ENCODE measurements around the gene GBX1.
A peak's percentile ranks its signal among the peaks of the same experiment; 100 is the strongest.

GBX1 gene

GRCh38 chr7:151172273-151173141 is 5.0 kb upstream of the GBX1 start:
- FAIRE-seq, result peak; percentile 87

DNA sequence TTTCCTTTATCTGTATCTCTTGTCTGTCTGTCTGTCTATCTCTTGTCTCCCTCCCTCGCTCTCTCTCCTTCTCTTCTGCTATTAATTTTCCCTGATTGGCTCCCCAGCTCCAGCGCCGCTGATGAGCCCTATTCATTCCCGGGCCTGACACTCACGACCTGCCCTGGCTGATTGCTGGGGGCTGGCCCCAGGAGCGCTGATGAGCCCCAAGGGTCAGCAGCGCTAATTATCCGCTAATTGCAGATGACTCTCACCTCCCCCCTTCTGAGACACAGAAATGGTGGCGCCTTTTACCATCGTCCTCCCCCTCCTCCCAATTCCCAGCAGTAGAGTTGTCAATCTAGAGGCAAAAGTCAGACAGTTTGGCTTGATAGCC is 1.3 kb upstream of the GBX1 start:
- FAIRE-seq, result no peak

DNA sequence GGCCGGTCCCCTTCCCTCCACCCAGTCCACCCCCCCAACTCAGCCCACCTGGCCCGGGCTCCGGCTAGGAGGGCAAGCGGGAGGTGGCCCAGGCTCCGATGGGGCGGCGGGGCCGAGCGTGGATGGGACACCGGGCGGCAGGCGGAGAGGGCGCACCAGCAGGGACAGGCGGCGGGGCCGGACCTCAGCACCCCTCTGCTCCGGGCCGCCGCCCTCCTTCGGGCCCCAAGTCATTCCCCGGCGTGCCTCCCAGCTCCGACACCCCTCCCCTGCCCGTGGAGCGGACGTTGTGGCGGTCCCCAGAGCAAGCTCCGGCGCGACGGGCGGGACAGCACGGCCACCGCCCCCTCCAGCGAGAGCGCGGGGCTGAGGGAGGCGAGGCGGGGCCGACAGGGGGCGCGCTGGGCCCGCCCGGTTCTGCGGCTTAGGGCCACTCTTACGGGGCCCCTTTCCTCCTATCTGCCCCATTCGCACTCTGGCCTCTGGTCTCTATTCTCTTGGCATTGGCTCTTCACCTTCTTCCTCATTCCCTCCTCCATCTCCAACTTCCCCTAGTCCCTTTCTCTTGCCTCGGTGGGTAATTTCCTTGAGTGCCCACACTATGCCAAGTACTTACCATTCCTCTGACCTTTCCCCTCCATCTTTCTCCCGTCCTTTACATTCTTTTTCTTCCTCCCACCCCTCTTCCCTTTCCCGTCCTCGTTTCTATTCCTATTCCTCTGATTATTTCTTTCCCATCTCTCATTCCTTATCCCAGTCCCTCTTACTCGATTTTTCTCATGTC is 701 bp upstream of the GBX1 start:
- no peak for FAIRE-seq

GRCh38 chr7:151166629-151167196 is 781 bp downstream of the GBX1 start:
- no peak for FAIRE-seq

DNA sequence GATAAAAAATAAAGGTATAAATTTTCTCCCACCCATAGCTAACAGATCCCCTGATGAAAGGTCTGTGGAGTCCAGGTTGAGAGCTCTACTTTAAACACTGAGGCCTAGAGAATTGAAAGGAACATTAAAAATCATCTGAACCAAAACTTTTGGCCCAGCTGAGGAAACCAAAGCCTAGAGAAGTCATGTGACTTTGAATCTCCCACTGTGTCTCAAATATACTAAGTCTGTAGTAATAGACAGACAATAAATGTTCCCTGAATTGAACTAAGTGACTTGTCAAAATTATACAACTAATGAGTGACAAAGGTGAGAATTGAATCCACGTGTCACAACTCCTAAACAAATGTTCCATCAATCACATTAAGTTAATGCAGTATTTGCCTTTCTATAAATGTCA is 5.7 kb downstream of the GBX1 start:
- FAIRE-seq, result no peak

DNA sequence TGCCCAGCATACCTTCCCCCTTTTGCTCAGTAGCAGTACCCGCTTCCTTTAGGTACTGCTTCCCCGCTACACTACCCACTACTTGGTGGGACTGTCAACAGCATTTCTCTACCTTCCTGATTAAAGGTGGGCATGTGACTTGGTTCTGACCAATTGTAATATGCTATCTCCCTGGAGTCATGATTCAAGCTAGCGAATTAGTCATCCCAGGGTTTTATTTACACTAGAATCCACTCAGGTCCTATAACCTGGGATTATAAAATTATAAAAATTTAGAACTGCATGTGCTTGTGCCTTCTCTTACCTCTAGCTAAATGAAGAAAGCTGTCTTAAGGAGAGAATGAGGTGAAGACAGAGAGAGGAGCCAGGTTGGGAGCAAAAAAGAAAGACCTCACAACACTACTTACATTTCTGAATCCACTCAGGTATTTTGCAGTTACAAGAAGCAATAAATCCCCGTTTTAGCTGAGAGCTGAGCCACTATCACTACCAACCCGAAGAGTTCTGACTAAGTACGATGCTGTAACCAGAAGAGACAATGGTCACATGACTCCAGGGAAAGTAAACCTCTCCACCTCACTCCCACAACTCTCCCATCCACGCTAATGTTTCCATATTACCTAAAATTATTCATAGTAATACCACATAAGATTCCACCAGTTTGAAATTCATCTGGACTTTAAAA is 9.7 kb downstream of the GBX1 start:
- FAIRE-seq, result no peak

- FAIRE-seq, result no peak
These were observed 14.6 kb downstream of the GBX1 start for GRCh38 chr7:151152643-151153513.

DNA sequence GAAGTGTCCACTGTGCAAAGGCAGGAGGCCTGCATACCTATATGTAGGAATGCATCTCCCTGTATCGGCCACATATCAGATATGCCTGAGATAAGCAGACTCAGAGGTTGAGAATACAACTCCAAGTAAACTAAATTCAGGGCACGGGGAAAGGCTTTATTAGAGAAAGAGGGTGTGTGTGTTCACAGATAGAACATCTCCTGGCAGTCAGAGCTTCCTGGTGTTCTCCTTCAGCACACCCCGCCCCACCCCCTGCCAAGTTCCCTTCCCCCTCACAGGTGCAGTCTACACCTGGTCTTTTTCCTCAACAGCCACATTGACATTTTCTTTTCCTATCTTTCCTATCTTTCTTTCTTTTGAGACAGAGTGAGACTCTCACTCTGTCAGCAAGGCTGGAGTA is 17.1 kb downstream of the GBX1 start:
- no peak for FAIRE-seq

- no peak for FAIRE-seq
These were observed 18.9 kb downstream of the GBX1 start for GRCh38 chr7:151148319-151149259.

DNA sequence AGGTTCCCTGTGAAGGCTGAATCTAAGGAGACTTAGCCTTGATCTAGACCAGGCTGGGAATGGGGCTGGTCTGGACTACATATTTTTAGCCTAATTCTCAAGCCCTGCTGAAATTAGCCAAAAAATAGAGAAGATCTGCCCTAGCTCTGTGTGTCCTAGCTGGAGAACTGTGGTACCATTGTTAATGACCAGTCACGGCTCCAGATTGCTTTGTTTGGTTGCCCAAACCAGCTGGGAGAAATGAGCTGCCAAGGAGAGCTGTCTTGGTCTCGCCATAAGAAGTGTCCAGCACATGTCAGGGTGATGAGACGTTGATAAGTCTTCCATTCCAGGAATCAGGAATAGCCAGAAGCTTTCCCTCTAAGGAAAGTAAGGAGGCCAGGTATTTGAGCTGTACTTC is 20.7 kb downstream of the GBX1 start:
- FAIRE-seq, result no peak

- FAIRE-seq, result no peak
These were observed 23.1 kb downstream of the GBX1 start for GRCh38 chr7:151144387-151144786.

GRCh38 chr7:151143261-151144015 is 24.1 kb downstream of the GBX1 start:
- FAIRE-seq, result no peak

DNA sequence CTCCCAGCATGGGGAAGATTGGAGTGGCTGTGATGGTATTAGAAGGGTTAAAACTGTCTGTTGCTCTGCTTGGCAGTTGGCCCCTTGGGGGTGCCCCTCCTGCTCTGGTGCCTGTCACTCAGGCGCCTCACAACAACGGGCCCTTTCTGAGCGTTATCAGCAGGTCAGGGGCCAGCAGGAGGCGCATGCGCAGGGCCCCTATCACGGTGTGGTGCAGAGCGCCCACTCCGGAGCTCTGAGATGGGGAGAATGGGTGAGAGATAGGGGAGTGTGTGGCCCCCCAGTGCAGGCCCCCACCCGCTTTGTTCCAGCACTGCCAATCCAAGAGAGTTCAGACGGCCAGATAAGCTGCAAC is 24.8 kb downstream of the GBX1 start:
- no peak for FAIRE-seq

- FAIRE-seq, result no peak
These were observed 25.4 kb downstream of the GBX1 start for GRCh38 chr7:151141855-151142685.

- no peak for FAIRE-seq
These were observed 26.1 kb downstream of the GBX1 start for GRCh38 chr7:151141311-151141854.

- no peak for FAIRE-seq
These were observed 26.7 kb downstream of the GBX1 start for GRCh38 chr7:151140826-151141225.

GRCh38 chr7:151139791-151140190 is 27.7 kb downstream of the GBX1 start:
- FAIRE-seq, result no peak

- no peak for FAIRE-seq
These were observed 28.3 kb downstream of the GBX1 start for GRCh38 chr7:151139071-151139790.
